HL-60/S4 treated with phorbol 12-myristate 13-acetate at 8.2 ng/mL for 4 days and 3 days (cell line): ENCODE measurements around the gene ACTA2.

Experiments used
- in situ Hi-C: fragments of 300-500 bp; cut with MboI; formaldehyde crosslinking; loops from 2 replicates; pipeline ENCODE4 v1.15.0; 2022; ENCODE audit warnings: low sequenced_read_pairs

ACTA2 gene

DNA sequence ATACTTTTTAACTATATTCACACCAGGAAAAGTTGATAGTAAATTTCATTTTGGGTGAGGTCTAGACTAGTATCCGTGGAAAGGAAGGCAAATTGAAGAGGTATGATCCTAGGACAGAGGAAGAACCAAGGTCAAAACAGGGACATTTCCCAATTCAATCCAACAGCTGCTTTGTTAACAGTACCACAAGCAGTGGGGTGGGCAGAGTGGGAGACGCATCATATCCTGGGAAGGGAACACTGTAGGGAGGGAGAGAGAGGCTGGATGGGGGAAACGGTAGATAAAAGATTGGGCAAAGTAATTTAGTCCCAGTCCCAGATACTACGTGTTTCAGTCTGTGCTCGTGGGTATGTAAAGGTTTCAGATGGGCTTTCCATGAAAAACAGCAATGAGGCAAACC lies 28.9 kb upstream of the ACTA2 start:
- in situ Hi-C loops: no loop called here

DNA sequence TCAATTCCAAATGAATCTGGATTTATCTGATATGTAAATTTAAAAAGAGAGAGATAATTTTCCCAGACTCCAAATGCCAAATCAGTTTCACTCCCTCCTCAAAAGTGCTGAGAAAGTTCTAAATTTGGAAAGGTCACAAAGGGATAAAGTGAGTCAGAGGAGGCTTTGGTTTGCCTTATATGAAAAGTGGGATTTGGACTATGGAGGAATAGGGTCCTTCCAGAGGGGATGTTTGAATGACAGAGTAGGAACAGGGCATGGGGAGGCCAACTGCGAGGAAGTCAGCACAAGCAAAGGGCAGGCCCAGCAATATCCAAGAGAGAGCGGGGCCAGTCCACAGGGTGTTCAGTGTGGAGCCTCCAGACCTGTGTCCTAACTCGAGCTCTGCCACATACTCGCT lies 28.2 kb upstream of the ACTA2 start:
- in situ Hi-C loops: no loop called here

- in situ Hi-C loops: no loop called here
Observed at GRCh38 chr10:88980247-88980646, 27.7 kb upstream of the ACTA2 start.

DNA sequence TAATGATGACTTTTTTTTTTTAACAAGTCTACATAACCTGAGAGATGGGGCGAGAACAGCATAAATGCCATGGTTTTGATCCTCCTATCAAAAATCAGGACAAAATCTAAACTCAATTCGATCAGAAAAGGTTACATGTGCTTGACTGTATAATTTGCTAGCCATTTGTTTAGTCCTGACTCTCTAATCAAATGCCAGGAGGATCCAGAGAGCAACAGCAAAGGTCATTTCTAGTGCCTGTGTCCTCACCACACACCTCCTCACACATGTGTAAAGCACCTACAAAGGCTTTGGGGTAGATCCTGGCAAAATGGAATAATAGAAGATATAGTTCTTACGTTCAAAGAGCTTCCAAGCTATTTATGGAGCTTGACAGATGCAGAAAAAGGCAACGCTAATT lies 27.0 kb upstream of the ACTA2 start:
- in situ Hi-C loops: no loop called here

DNA sequence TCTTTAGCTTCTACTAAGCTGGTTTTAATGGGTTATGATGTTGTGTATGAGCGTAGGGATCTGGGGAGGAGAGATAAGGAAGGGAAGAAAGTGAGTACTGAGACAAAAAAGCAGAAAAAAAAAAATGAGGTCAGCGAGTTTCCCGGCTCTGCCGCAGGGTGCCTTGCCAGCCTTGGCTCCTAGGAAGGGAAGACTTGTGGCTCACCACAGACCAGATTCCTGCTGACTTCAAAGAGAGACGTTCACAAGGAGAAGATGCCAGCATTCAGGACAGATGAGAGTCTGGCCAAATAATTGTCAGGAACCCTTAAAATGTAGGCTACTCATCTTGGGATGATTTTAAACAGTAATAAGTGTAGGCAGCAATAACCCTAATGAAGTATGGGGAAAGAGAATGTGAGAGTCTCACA lies 26.6 kb upstream of the ACTA2 start:
- in situ Hi-C loops: no loop called here

GRCh38 chr10:88978463-88978862 lies 25.9 kb upstream of the ACTA2 start:
- in situ Hi-C loops: no loop called here

DNA sequence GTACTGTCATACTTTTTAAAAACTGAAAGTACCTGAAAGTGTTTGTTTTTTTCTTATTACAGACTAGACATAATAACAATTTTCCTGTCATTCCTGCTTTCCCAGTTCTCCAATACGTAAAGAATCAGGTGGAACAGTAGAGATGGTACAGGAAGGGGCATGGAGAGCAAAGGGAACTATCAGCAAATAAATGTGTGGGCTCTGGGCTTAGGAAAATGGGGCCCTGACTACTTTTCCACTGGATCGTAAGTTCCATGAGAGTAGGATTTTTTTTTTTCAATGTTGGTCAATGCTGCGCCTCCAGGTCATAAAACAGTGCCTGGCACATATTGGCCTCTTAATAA lies 22.8 kb upstream of the ACTA2 start:
- in situ Hi-C loops: no loop called here

DNA sequence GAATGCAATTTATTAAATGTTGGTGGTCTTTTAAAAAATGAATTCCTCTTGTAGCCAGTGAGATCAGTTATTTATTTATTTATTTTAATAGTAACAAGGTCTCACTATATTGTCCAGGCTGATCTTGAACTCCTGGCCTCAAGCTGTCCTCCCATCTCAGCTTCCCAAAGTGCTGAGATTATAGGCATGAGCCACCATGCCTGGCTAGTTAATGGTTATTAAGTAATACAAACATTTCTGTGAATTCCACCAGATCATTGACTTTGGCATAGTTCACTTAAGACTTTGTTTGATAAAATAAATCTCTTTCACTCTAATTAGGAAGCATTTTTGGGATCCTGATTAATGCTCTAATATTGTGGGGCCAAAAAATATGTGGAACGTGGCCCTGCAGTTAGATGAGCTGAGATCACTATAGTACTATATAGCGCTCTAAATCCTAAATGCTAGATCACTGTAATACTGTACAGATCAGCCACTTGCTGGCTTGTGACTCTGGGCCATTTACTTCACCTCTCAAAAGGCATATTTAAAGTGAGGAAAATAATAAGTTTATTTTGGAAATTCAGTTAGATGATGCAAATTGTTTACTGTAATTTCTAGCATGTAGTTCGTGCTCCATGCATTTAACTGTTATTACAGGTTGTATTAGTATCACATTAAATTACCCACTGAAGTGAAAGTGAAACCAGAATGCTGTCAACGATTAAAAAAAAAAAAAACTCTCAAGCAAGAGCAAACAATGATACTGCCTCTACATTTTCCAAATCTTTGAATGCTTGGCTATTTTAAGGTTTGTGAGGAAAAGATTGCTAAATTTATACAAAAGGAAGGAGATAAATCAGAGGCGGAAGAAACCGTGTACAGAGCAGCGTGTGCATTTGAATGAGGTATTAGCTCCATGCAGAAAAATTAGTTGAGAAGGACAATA lies 22.1 kb upstream of the ACTA2 start:
- in situ Hi-C loops: no loop called here

DNA sequence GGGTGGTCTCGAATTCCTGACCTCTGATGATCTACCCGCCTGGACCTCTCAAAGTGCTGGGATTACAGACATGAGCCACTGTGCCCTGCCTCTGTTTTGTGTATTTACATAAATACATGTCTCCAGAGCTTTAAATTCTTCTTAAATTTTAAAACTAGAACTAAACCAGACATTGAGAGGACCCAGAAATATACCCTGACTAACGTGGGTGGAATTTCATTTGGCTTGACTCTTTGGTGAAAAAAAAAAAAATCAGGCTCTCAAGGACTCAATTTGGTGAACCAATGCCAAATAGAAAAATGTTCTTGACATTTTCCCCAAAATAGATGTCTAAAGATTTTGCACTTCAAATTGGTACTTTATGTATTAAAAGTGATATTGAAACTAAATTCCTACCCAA lies 21.4 kb upstream of the ACTA2 start:
- in situ Hi-C loops: no loop called here

DNA sequence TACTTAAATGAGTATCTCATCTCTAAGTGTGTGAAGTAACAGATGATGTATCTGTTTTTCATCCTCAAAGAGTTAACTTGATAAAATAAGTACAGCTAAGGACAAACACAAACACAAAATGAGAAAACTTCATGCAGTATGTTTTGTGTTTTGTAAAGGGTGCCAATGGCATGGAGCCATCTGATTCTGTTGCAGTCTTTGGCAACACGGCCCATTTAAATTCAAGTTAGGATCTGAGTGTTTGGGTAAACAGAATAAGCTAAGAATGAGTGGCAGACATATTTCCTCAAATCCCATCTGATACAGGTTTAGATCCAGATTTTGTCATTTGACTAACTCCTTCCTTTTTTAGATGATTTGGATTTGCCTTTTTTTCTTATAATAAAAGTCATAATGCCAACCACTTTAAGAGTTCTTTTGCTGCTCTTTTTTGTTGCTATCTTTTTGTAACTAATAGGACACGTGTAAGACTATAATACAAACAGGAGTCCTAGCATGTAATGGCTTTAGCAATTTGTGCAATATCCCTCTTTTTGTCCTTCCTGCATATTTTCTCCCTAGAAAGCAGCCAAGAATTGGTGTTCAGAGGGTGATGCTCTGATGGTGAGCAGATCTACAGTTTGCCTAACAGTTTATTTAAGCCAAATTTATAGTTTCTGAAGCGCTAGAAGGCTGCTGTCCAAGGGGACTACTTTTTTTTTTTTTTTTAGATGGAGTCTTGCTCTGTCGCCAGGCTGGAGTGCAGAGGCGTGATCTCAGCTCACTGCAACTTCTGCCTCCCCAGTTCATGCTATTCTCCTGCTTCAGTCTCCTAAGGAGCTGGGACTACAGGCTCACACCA lies 18.9 kb upstream of the ACTA2 start:
- in situ Hi-C loops: no loop called here

DNA sequence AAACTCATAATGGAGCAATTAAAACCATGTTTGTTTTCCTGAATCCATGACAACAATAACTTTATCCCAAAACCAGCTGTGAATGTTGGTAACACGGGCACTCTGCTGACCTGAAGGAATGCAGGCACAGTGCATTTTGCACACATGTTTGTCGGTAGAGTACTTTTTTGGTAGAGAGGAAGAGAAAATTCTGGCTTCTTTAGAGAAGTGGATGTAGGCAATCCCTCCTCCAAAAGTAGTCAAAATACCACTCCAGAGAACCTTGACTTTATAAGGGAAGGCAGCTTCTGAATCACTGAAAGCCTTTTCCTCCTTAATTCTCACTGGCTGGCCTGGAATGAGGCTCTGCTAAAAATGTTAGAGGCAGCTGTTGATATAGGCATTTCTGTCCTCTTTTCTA lies 15.8 kb upstream of the ACTA2 start:
- in situ Hi-C loops: no loop called here

- in situ Hi-C loops: no loop called here
Observed at GRCh38 chr10:88966797-88967196, 14.2 kb upstream of the ACTA2 start.

DNA sequence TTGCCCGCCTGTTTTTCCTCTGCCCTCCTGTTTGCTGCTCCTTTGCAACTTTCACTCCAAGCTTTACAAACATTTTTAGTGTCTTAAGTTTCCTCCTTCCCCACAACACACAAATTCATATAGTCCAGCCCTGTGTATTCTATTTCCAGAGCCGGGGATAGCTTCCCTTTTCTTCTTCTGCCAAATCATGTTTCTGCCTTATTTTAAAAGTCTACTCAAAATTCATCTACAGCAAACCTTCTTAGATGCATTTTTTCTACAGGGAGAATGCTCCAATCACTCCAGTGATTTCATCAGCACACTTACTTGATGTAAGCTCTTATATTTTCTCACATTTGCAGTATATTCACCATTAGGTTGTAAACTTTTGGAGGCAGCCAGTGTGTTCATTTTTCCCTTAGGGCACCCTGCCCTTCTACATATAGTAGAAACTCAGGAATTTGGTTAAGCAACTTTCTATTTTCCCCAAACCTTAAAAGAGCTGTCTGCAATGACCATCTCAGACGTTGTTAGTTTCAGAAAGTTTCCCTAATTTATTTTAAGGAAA lies 12.4 kb upstream of the ACTA2 start:
- in situ Hi-C loops: no loop called here

DNA sequence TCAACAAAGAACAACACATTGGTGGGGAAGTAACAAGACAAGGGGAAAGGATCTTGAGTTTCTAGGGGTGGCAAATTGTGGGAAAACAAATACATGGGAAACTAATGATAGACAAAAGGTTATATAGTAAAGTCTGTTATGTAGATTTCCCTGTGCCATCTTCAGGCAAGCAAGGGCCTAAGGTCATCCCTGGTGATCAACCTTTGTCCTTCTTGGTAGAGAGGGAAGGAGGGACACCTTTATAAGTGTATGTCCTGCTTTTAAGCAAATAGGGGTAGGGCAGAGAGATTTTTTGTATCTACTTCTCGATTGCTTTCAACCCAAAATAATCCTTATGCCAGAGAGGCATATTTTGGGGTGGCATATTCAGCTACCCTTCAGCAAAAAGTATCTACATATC lies 11.8 kb upstream of the ACTA2 start:
- in situ Hi-C loops: no loop called here

GRCh38 chr10:88963318-88963717 lies 10.7 kb upstream of the ACTA2 start:
- in situ Hi-C loops: no loop called here

DNA sequence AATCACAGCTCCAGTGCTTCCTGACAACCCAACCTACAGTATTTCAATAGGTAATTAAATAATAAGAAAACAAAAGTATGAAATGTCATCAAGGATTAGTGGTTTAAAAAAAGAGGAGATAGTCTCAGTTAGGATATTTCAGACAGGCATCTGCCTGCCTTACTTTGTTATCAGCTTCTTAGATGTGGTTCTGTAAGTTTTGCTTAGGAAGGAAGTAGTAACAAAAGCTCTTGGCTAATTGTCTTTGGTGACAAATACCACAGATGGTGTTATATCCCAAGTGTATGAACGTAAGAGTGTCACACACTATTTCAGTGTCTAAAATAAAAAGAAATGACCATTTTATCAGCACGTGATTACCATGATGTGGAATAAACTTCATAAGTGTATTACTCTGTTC lies 9.8 kb upstream of the ACTA2 start:
- in situ Hi-C loops: no loop called here

GRCh38 chr10:88961266-88961665 lies 8.7 kb upstream of the ACTA2 start:
- in situ Hi-C loops: no loop called here

DNA sequence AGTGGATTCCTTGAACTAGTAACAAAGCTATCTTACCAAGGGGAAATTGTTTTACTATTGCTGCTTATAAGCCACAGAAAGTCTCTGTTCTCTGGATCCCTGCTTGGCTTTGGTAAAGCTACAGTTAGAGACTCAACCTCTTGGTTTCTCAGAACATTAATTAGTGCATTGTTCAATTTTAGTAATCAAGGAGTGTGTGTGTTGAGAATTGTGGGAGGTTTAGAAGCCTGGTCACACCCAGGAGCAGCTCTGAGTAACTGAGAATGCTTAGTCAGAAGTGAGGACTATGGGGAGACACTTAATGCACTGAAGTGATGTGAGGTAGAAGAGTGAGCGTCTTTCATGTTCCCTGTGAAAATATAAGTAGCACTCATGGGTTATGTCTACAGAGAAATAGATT lies 8.2 kb upstream of the ACTA2 start:
- in situ Hi-C loops: no loop called here

- in situ Hi-C loops: no loop called here
Observed at GRCh38 chr10:88958721-88959120, 6.1 kb upstream of the ACTA2 start.

DNA sequence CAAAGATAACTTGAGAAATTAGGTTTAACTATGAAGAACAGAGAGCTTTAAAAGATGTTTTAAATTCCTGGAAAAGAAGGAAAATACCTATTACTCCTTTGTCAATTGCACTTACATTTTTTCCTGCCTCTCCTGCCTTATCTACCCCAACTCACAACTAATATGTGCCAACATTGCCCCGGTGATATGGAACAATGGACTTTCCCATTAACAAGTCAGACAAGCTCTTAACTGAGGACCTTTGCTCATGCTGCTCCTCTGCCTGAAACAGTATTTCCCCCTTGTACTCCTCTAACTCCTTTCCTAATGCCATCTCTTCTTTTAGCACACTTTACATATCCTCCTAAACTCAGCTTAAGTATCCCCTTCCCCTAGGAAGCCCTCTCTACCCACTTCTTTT lies 4.8 kb upstream of the ACTA2 start:
- in situ Hi-C loops: no loop called here

DNA sequence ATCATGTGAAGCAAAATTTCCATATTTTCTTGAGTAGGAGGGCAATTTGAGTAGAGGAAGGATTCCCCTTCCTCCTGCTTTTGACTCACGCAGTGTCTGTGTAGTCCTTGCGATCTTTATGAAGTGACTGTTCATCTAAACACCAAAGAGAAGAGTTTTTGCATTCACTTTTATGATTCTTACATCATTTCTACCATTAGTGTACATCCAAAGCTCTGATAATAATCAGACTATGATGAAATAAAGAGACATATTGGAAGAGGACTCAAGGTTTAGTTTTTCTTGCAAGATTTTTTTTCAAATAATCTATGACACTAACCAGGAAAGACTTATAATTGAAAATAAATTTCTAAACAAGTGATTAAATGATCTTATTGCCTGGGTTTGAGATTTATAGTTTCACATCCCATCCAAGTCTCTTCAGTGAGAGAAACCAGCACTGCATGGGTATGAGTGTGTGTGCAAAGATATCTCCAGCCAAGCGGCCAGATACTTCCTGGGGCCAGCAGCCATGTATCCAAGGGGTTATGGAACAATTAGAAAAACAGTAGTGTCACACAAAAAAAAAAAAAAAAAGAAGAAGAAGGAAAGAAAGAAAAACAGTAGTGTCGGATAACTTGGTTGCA lies 2.0 kb upstream of the ACTA2 start:
- in situ Hi-C loops: no loop called here
